Activated T-cell treated with anti-CD3 and anti-CD28 coated beads, Interleukin-2, amount 50 U/mL, for 1 hour (primary cell): Measurements from ENCODE around the gene GATAD2B.
"Not testable (repeated sequence)": the region's sequence is repeated elsewhere in the genome, so short reads cannot be mapped to it uniquely, and the experiment has no call there.

Experiments used
- DNase-seq: peaks from one replicate; pipeline ENCODE4 v3.0.0-alpha.2; 2020

The GATAD2B gene

DNA sequence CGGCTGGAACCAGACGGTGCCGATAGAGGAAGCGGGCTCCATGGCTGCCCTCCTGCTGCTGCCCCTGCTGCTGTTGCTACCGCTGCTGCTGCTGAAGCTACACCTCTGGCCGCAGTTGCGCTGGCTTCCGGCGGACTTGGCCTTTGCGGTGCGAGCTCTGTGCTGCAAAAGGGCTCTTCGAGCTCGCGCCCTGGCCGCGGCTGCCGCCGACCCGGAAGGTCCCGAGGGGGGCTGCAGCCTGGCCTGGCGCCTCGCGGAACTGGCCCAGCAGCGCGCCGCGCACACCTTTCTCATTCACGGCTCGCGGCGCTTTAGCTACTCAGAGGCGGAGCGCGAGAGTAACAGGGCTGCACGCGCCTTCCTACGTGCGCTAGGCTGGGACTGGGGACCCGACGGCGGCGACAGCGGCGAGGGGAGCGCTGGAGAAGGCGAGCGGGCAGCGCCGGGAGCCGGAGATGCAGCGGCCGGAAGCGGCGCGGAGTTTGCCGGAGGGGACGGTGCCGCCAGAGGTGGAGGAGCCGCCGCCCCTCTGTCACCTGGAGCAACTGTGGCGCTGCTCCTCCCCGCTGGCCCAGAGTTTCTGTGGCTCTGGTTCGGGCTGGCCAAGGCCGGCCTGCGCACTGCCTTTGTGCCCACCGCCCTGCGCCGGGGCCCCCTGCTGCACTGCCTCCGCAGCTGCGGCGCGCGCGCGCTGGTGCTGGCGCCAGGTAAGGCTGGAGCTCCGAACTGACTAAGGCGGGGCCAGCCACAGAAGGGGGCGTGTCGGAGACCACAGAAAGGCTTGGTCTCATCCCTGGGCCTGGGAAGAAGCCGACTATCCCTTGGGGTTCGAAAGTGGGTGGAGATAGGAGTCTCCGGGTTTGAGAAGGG lies 147.1 kb downstream of the GATAD2B start:
- DNase-seq = peak; percentile 76

DNA sequence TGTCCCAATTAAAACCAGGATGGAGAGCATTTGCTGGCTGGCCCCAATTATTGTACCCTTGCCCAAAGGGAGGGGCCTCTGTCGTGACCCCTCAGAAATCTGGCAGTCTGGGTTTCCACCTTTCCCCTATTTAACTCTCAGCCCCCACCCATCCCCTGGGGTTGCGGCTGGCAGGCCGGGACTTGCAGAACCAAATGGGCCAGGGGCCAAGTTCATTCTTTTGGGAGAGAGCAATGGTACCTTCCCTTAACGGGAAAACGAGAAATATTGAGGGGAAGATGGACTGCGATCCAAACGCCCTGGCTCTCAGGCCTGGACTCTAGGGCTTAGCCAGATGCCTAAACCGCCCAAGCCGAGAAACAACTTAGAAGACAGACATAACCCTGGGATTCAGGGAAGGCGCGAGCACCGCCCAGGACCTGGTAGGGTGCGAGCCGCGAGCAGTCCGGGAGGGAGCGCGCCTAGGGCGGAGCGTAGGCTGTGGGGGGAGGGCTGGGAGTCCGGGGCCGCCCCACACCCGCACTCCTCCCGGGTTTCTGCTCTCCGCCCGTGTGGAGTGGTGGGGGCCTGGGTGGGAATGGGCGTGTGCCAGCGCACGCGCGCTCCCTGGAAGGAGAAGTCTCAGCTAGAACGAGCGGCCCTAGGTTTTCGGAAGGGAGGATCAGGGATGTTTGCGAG lies 147.9 kb downstream of the GATAD2B start, which contains the start of gene SLC27A3:
SLC27A3 (plus strand) TSS at position 628 of the 678 bp plus-strand sequence. CDS start 91 bp downstream, outside the sequence.
- no peak for DNase-seq

DNA sequence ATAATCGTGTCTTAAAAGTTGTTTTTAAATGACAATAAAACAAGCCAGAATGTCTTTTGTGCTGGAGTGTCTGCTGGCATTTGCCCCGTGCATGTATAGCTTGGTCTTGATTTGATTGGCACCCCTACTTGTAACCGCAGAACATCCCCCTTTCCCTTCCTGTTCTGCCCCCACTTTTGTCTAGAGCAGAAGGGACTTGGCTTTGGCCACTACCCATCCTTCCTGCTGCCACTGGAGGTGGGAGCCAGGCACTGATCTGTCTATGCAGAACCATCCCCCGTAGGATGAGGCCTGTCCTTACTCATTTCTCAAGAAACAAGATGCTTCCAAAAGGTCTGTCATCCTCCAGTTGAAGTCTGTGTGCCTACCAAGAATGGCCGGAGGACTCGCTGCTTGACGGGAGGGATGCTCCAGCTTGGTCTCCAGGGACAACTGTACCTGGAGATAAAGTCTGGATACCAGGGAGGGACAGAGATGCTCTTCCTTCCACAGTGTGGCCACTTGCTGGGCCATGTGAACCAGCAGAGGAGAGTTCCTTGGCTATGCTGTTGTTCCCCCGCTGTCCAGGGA lies 148.7 kb downstream of the GATAD2B start:
- DNase-seq = no peak

DNA sequence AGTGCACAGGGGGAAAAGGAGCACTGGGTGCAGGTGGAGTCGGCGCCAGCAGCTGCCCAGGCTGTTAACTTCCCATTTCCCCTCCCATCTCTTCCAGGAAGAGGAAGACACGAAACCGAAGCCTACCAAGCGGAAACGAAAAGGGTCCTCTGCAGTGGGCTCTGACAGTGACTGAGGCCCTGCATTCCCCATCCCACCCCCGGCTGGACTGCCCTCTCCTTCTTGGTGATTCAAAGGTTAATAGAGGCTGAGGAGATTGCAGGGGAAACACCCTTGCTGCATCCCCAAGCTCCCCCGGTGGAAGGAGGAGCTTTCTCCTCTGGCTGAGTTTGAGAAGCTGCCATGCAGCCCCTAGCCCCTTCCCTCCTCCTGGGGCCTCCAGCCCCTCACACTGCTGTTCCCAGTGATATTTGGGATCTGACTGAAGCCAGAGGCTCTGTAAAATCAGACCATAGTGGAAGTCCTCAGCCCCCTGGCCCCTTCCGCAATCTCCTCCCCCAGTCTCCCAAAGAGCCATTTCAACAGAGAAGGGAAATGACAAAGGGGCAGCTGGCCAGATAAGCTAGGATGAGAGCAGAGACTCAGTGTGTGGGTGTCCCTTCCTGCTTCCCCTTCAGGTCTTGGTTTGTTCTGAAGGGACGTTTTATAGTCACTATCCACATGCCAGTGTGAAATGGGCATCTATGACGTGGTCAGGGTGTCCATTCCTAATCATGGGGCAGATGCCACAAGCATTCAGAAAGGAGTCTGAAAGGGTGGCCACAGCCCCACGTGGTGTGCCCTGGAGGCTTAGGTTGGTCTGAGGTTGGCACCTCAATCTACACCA lies 149.5 kb downstream of the GATAD2B start:
- DNase-seq = no peak

DNA sequence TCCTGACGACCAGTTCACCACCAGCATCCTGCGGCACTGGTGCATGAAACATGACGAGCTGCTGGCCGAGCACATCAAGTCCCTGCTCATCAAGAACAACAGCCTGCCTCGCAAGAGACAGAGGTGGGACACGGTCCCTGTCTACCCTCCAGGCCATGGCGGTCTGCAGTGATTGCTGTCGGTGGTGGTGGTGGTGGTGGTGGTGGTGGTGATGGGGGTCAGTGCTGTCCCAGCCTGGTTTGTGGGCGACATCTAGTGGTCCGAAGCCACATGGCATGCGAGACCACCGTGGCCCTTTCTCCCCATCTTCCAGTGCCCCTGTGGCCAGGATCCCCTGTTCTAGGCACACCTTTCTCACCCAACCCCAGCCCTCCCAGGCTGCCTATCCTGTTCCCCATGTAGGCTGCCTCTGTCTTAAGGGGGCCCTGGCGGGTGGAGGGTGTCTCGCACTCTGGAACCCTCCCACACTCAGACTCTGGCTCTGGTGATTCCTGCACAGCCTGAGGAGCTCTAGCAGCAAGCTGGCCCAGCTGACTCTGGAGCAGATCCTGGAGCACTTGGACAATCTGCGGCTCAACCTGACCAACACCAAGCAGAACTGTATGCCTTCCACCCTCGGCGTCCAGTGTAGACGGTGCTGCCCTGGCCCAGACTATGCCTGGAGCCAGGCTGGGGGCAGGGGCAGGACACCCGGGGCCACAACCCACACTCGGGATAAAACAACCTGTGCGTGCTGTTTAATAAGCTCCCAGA lies 150.8 kb downstream of the GATAD2B start:
- no peak for DNase-seq

DNA sequence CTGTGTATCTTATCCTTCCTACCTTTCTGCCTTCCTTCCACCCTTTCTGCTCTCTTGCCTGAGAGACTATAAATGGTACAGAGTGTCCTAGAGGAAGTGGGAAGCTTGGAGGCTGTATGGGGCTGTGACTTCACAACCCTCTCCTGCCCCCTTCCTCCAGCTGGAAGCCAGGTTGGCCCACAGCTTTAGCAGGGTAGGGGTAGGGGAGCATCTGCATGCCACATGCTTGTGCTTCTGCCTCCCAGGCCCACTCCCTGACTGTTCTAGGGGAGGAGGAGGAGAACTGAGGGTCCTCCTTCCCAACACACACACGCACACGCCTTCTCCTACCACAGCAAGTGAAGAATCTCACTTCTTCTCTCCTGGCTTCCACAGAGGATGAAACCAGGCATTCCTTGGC lies 151.5 kb downstream of the GATAD2B start:
- DNase-seq = no peak

DNA sequence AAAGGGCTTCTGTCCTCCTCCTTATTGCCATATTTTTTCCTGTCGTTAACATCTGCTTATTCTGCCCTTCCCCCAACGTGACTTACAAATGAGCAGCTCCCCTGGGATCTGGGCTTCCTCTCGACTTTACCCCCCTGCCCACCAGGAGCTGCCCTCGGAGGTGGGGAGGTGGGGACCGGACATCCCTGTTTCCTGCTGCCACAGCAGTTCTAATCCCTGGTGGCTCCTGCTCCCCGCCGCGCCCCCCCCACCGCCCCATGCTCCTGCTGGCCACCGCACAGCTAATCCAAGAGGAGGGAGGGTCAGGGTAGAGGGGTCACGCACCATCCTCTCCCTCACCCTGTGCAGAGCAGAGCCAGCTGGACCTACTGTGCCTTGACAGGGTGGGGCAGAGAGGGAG lies 152.0 kb downstream of the GATAD2B start:
- no peak for DNase-seq

DNA sequence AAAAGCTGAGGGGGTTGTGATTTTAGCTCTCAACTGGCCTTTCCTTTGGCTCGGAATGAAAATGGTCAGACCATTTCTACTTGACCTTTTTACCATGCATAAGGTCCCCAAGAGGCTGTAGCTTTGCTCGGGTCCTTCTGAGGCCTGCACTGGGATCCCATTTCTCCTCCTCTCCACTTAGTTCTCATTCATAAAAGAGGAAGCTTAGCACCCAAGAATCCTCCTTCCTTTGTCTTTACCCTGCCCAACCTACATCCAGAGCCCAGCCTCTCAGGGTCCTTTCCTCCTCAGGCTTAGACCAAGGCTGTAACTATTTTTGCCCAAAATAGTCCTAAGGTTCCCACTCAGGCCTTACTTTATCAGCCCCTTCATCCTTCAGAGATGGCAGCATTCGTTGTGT lies 153.6 kb downstream of the GATAD2B start:
- no peak for DNase-seq

DNA sequence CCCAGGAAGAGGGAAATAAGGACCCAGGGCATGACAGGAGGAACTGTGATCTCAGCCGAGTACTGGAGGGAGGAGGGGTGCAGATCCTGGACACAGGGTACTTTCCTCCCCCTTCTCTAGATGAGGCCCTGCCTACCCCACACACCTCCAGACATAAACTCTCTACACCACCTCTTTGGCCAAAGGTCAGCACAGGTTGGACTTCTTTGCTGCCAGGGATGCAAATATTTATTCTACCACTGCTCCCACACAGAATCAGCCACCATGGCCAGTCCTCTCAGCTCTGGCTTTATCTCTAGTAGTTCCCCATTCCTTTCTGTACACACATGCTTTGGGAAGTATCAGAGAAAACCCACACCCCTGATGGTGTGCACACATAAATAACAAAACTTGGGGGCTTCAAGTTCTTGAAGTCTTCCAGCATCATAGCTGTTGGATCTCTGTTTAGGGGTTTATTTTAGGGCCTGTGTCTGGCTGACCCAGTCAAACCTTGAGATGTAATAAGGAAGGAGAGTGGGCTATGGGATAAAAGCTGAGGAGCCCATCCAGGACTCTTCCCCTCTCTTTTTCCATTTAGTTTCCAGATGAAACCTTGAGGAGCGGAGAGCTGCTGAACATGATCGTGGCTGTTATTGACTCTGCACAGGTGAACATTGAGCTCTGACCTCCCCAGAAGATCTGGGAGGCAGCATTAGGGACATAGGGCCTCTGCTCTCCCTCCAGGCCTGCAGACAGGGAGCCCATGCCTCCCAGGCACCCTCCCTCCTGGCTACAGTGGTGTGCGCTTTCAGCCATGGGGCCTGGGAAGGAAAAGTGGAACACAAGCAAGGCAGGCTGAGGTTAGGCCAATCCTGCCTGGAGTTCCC lies 154.2 kb downstream of the GATAD2B start:
- no peak for DNase-seq

DNA sequence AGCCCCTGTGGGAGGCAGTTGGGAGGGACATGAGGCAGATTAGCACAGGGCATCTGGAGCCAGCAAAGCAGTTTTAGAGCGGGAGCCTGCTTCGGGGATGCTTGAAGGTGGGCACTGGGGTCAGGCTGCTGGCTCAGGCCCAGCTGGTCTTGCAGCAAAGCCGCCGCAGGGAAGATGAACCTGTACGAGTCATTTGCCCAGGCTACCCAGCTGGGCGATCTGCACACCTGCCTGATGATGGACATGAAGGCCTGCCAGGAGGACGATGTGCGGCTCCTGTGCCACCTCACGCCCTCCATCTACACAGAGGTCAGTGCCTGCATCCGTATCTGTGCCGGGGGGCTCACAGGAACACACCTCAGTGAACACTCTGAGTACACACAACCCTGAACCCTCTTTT lies 155.3 kb downstream of the GATAD2B start:
- no peak for DNase-seq

DNA sequence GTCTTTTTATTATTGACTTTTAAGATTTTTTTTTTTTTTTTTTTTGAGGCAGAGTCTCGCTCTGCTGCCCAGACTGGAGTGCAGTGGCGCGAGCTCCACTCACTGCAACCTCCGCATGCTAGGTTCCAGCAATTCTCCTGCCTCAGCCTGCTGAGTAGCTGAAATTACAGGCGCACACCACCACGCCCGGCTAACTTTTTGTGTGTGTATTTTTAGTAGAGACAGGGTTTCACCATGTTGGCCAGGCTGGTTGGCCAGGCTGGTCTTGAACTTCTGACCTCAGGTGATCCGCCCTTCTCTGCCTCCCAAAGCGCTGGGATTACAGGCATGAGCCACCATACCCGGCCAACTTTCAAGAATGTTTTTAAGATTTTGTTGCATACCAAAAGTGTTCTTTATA lies 156.1 kb downstream of the GATAD2B start:
- not testable (repeated sequence) for DNase-seq

DNA sequence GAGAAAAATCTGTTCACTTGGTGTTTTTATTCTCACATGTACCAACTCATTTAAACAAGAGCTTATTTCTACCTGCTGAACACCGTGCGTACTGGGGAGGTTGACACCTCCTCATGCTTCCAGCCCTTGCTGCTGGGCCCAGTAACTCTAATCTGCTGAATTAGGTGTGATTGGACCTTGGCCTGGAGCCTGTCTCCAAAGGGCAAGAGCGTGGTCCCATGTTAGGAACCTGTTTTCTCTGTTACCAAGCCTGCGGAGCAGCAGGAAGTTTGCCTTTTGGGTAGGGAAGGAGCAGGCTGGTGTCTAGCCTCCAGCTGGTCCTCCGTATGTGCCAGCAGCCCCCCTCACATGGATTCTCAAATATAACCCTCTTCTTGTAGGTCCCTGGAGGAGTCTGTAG lies 158.5 kb downstream of the GATAD2B start:
- no peak for DNase-seq

DNA sequence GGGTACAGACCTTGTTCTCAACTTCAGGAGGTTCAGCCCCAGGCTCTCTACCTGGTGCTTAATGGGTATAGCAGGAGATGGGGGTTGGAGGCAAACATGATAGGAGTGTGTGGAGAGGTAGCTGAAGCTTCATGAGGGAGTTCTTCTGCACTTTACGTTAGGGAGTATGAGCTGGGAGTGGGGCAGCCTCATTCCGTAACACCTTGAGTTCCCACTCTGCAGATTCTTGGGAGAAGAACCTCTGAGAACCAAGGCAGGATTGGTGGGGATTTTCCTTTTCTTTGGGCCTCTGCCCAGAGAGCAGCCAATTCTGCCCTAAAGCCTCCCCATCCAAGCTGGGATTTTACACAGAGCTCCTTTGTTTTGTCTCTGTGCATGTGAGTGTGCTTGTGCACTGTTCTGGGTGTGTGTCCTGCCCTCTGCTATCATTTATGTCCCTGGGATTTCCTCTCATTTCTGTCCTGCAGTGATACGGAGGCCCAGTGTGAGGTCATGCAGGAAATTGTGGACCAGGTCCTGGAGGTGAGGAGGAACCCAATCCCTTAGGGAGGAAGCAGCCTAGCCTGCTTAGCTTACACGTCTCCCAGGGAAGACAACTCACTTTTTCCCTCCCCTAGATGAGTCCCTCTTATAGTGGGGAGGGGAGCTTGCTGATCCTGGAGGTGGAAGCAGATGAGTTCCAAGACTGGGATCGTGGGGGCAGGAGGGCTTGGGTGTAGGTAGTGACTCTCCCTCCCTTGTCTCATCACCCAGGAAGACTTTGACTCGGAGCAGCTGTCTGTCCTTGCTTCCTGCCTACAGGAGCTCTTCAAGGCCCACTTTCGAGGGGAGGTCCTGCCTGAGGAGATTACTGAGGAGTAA lies 159.2 kb downstream of the GATAD2B start:
- DNase-seq = no peak

DNA sequence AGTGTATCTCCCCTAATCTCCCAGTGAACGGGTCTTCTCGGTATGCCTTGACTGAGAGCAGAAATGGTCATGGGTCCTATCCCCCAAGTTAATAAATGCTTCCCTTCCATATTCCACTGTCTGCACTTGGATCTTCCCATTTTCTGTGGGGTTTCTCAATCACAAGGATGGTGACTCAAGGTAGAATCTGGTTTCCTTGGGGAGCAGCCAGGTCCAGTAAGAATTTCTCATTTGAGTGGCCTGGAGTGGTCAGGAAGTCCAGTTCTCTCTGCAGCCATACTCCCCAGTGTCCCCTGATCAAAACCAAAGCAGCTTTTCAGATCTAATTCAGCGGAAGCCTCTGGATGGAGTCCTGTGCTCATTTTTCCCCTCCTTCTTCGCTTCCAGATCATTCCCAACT lies 162.3 kb downstream of the GATAD2B start:
- DNase-seq = no peak
